Endothelial cell of umbilical vein (primary cell): ENCODE data around the gene NUMBL. TPM values are rescaled to one million over a fixed set of nuclear protein-coding genes. Genes with fewer than 3 reads are reported as not detected.

ENCODE experiments used
- BruUV-seq: library from RNA; stranded (reverse); fragments of 400-500 nt; replicated peaks from 2 replicates; lab custom pipeline; 2021; lab: Mats Ljungman, UMichigan
- CTCF ChIA-PET: fragments of 300-600, 350-600 bp; sonication (Branson Sonifier 250); formaldehyde crosslinking; loops from one replicate; lab custom pipeline; 2021; ENCODE audit warnings: antibody characterized with exemption, inconsistent platforms; lab: Charles Lee
- POLR2A ChIA-PET: fragments of 300-600, 350-600 bp; sonication (Branson Sonifier 250); formaldehyde crosslinking; loops from one replicate; lab custom pipeline; 2021; ENCODE audit warnings: antibody characterized with exemption, inconsistent platforms; lab: Charles Lee
- DNase-seq: peaks from one replicate; pipeline ENCODE4 v3.0.0-alpha.2; 2011; ENCODE audit warnings: low read depth, low spot score
- FAIRE-seq: peaks from 2 replicates; lab custom pipeline; 2011; peaks lifted over from hg19 to GRCh38; lab: Jason Lieb, UNC
- H2AFZ ChIP-seq: 2 replicates; pipeline ENCODE4 v1.6.0; 2012; ENCODE audit warnings: low read depth, low read length, control low read depth, inconsistent platforms
- H3K27ac ChIP-seq: 2 replicates; pipeline ENCODE4 v1.5.1; 2011; ENCODE audit warnings: low read depth, mild to moderate bottlenecking, control low read depth, low read length, moderate library complexity; ENCODE audit not compliant: insufficient read depth
- H3K27me3 ChIP-seq, 2 experiments: 2 replicates each; pipeline versions ENCODE4 v1.6.0 to v1.6.1; 2011; ENCODE audit warnings: low read length in 2 of 2, mixed read lengths in 1 of 2; ENCODE audit not compliant: control insufficient read depth in 2 of 2, insufficient read depth in 2 of 2
- H3K36me3 ChIP-seq, 2 experiments: 2 replicates in 1 of 2; 3 replicates in 1 of 2; pipeline ENCODE4 v1.5.1; 2011; ENCODE audit warnings: low read length in 2 of 2, mild to moderate bottlenecking in 1 of 2, moderate library complexity in 1 of 2; ENCODE audit not compliant: control insufficient read depth in 2 of 2, insufficient read depth in 2 of 2; ENCODE audit errors: extremely low read depth in 1 of 2
- H3K4me1 ChIP-seq: 3 replicates; pipeline ENCODE4 v1.5.1; 2011; ENCODE audit warnings: mild to moderate bottlenecking, low read length; ENCODE audit not compliant: control insufficient read depth, insufficient read depth; ENCODE audit errors: extremely low read depth
- H3K4me2 ChIP-seq: 2 replicates; pipeline ENCODE4 v1.6.1; 2011; ENCODE audit warnings: low read length, control low read depth, mixed read lengths; ENCODE audit not compliant: insufficient read depth
- H3K4me3 ChIP-seq, 3 experiments: fragments of 200-600 bp in 1 of 3; sonication (generic), shearing (Covaris generic) in 1 of 3; replicated peaks in 1 of 3; 2 replicates each; pipeline ENCODE4 v1.5.1; 2011 to 2016; ENCODE audit warnings: control low read depth in 3 of 3, low read length in 3 of 3, mild to moderate bottlenecking in 2 of 3, inconsistent platforms in 1 of 3, low read depth in 1 of 3, moderate library complexity in 1 of 3; ENCODE audit not compliant: insufficient read depth in 1 of 3
- H3K79me2 ChIP-seq: 2 replicates; pipeline ENCODE4 v1.6.0; 2012; ENCODE audit warnings: low read length, inconsistent platforms; ENCODE audit not compliant: control insufficient read depth, insufficient read depth
- H3K9ac ChIP-seq: replicated peaks from 2 replicates; pipeline ENCODE3; 2011; ENCODE audit warnings: low read length, control low read depth; ENCODE audit not compliant: insufficient read depth; ENCODE audit errors: extremely low read depth
- H3K9me1 ChIP-seq: replicated peaks from 3 replicates; pipeline ENCODE4 v1.6.0; 2011; ENCODE audit warnings: mild to moderate bottlenecking, low read length; ENCODE audit not compliant: control insufficient read depth, insufficient read depth; ENCODE audit errors: extremely low read depth
- H3K9me3 ChIP-seq: replicated peaks from 2 replicates; pipeline ENCODE4 v1.5.1; 2012; ENCODE audit warnings: low read length, inconsistent platforms; ENCODE audit not compliant: control insufficient read depth, insufficient read depth
- H4K20me1 ChIP-seq: replicated peaks from 2 replicates; pipeline ENCODE3; 2011; ENCODE audit warnings: mild to moderate bottlenecking, low read length; ENCODE audit not compliant: control insufficient read depth, insufficient read depth; ENCODE audit errors: extremely low read depth
- EZH2 ChIP-seq: IDR thresholded peaks from 2 replicates; pipeline ENCODE4 v1.6.1; 2012; ENCODE audit warnings: borderline replicate concordance, low read depth, mild to moderate bottlenecking, moderate library complexity, low read length, inconsistent platforms; ENCODE audit not compliant: severe bottlenecking
- FOS ChIP-seq: IDR thresholded peaks from 2 replicates; pipeline ENCODE4 v1.6.1; 2011; ENCODE audit warnings: mild to moderate bottlenecking, low read length, moderate library complexity, borderline replicate concordance; ENCODE audit not compliant: insufficient read depth
- GATA2 ChIP-seq: IDR thresholded peaks from 2 replicates; pipeline ENCODE4 v1.7.0; 2011; ENCODE audit warnings: low read depth, mild to moderate bottlenecking, moderate library complexity, mixed read lengths, low read length; ENCODE audit not compliant: insufficient read length, insufficient read depth
- JUN ChIP-seq: IDR thresholded peaks from 2 replicates; pipeline ENCODE4 v1.6.1; 2011; ENCODE audit warnings: borderline replicate concordance, low read depth; ENCODE audit not compliant: insufficient read length, insufficient read depth
- MYC ChIP-seq: IDR thresholded peaks from one replicate; pipeline ENCODE4 v1.6.1; 2011; ENCODE audit warnings: mild to moderate bottlenecking, low read depth, low read length
- POLR2A ChIP-seq: IDR thresholded peaks from 2 replicates; pipeline ENCODE4 v1.6.1; 2012; ENCODE audit warnings: low read depth, mild to moderate bottlenecking, control low read depth, low read length
- POLR2AphosphoS5 ChIP-seq: IDR thresholded peaks from 2 replicates; pipeline ENCODE4 v1.6.1; 2012; ENCODE audit warnings: low read depth, mild to moderate bottlenecking, control low read depth, low read length, moderate library complexity; ENCODE audit not compliant: insufficient read depth
- dilution Hi-C: fragments of 300-500 bp; cut with MboI; formaldehyde crosslinking; loops from one replicate; pipeline ENCODE4 v1.15.0; 2019; ENCODE audit warnings: low sequenced_read_pairs; ENCODE audit not compliant: extremely low pct_ligation_motif_present
- intact Hi-C: fragments of 100-400 bp; cut with micrococcal nuclease; formaldehyde crosslinking; loops from one replicate; pipeline ENCODE4 v1.10.0; 2022
- polyA plus RNA-seq, 4 experiments: library from polyadenylated mRNA; depleted of rRNA in 3 of 4; stranded (reverse) in 3 of 4; unstranded in 1 of 4; fragments of >200 nt; gene quantifications; 2 replicates each; pipeline versions ENCODE4 v1.2.1 to v1.2.3, GENCODE V29; 2011 to 2012; ENCODE audit warnings: missing spikeins in 1 of 4
- total RNA-seq: library from RNA; stranded (reverse); gene quantifications from 2 replicates; pipeline ENCODE4 v1.2.3, GENCODE V29; 2021
- TF ChIP-seq, protein P1 (sequence below), 2 donors: IDR thresholded peaks; 1 replicate in 1 of 2; 2 replicates in 1 of 2; pipeline ENCODE4 v1.5.1; 2011; ENCODE audit warnings: low read length in 2 of 2, mild to moderate bottlenecking in 2 of 2, moderate library complexity in 2 of 2, control low read depth in 1 of 2, inconsistent platforms in 1 of 2, low read depth in 1 of 2; ENCODE audit not compliant: insufficient read depth in 1 of 2; ENCODE audit errors: extremely low read depth in 1 of 2
- TF ChIP-seq, protein P2 (sequence below): IDR thresholded peaks from 2 replicates; pipeline ENCODE4 v1.6.1; 2011; ENCODE audit not compliant: insufficient read depth, insufficient read length

The NUMBL gene
- total and polyA plus RNA-seq, 2 donors (not counting 3 experiments of a cell fraction or from before 2014, with no cell fraction given) = 21.5 to 46.7 TPM

DNA sequence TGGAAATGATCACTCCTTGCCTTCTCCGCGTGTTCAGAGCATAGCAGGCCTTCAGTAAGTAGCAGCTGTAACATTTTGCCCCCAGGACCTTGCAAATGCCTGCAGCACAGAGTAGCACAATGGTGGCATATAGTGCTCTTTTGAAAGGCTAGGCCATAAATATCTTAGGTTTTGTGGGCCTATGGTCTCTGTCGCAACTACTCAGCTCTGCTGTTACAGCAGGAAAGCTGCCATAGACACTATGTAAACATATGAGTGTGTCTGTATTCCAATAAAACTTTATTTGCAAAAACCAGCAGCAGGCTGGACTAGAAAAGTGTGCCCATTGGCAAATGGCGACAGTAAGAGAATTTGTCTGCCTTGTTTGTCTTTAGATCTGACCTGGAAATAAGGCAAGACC, 35.8 kb upstream of the NUMBL start:
- H3K9ac ChIP-seq = no peak overlapping the region
- peaks cover 15% of the 10 kb centered on the region for H3K4me1 ChIP-seq
- TF ChIP-seq MYC = no peak
- no peak for TF ChIP-seq POLR2A
- no peak for TF ChIP-seq JUN
- no peak for TF ChIP-seq EZH2
- TF ChIP-seq FOS = no peak
- TF ChIP-seq, protein P1, sequence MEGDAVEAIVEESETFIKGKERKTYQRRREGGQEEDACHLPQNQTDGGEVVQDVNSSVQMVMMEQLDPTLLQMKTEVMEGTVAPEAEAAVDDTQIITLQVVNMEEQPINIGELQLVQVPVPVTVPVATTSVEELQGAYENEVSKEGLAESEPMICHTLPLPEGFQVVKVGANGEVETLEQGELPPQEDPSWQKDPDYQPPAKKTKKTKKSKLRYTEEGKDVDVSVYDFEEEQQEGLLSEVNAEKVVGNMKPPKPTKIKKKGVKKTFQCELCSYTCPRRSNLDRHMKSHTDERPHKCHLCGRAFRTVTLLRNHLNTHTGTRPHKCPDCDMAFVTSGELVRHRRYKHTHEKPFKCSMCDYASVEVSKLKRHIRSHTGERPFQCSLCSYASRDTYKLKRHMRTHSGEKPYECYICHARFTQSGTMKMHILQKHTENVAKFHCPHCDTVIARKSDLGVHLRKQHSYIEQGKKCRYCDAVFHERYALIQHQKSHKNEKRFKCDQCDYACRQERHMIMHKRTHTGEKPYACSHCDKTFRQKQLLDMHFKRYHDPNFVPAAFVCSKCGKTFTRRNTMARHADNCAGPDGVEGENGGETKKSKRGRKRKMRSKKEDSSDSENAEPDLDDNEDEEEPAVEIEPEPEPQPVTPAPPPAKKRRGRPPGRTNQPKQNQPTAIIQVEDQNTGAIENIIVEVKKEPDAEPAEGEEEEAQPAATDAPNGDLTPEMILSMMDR (IDR thresholded peaks at IDR 0.05; ENCODE audit: extremely low read depth in 1 of 2, insufficient read depth in 1 of 2, low read depth in 1 of 2, low read length in 2 of 2) = no peak
- TF ChIP-seq, protein P2, sequence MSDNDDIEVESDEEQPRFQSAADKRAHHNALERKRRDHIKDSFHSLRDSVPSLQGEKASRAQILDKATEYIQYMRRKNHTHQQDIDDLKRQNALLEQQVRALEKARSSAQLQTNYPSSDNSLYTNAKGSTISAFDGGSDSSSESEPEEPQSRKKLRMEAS = no peak
- TF ChIP-seq GATA2 = no peak
- TF ChIP-seq POLR2AphosphoS5 = no peak
- ChIA-PET POLR2A (no interaction called here), CTCF (no interaction called here)
- intact Hi-C loops = no loop called here
- peaks cover 18% of the 10 kb centered on the region for H3K79me2 ChIP-seq
- H3K9me1 ChIP-seq = no peaks in the 10 kb centered on the region
- no peaks in the 10 kb centered on the region for H4K20me1 ChIP-seq
- H3K27ac ChIP-seq = no peak overlapping the region
- no peak for DNase-seq
- dilution Hi-C loops = no loop called here
- H2AFZ ChIP-seq = no peak overlapping the region
- no peak overlapping the region for H3K4me2 ChIP-seq
- H3K9me3 ChIP-seq = no peaks in the 10 kb centered on the region
- no peaks in the 10 kb centered on the region for H3K27me3 ChIP-seq
- H3K36me3 ChIP-seq = peaks cover 12 to 21% of the 10 kb centered on the region in 2 experiments
- BruUV-seq = no TSS peak
- FAIRE-seq = no peak
- H3K4me3 ChIP-seq = no peak overlapping the region
